Mesenchymal stem cell (in vitro differentiated cells and primary cell): ENCODE data around the gene FNDC5.
A peak's percentile ranks its signal among the peaks of the same experiment; 100 is the strongest.

Experiments used
- DNase-seq: peaks from one replicate; pipeline ENCODE4 v3.0.0-alpha.2; 2013
- H2AFZ ChIP-seq: one replicate; pipeline ENCODE4 v1.6.1; 2013; ENCODE audit warnings: low read depth, mild to moderate bottlenecking, control low read depth, inconsistent platforms, low read length, moderate library complexity
- H2AK5ac ChIP-seq: 2 replicates; pipeline ENCODE4 v1.6.1; 2013; ENCODE audit warnings: low read length, moderate library complexity, mild to moderate bottlenecking, inconsistent platforms; ENCODE audit not compliant: severe bottlenecking
- H2BK120ac ChIP-seq: one replicate; pipeline ENCODE4 v1.6.1; 2013; ENCODE audit warnings: low read depth, mild to moderate bottlenecking, inconsistent platforms, low read length, moderate library complexity
- H2BK12ac ChIP-seq, 2 experiments: one replicate each; pipeline ENCODE4 v1.6.1; 2013; ENCODE audit warnings: inconsistent platforms in 2 of 2, low read length in 2 of 2, mild to moderate bottlenecking in 2 of 2, moderate library complexity in 2 of 2, control low read depth in 1 of 2
- H2BK15ac ChIP-seq: one replicate; pipeline ENCODE4 v1.6.1; 2013; ENCODE audit warnings: mild to moderate bottlenecking, low read depth, inconsistent platforms; ENCODE audit not compliant: poor library complexity, severe bottlenecking
- H2BK5ac ChIP-seq: 2 replicates; pipeline ENCODE4 v1.6.1; 2013; ENCODE audit warnings: low read depth, mild to moderate bottlenecking, low read length, control low read depth, inconsistent platforms; ENCODE audit not compliant: poor library complexity, severe bottlenecking
- H3K14ac ChIP-seq, 2 experiments: one replicate each; pipeline ENCODE4 v1.6.1; 2013; ENCODE audit warnings: inconsistent platforms in 2 of 2, low read length in 2 of 2, control low read depth in 1 of 2, mild to moderate bottlenecking in 1 of 2, moderate library complexity in 1 of 2
- H3K18ac ChIP-seq, 2 experiments: one replicate each; pipeline ENCODE4 v1.6.1; 2013; ENCODE audit warnings: inconsistent platforms in 2 of 2, low read length in 2 of 2, control low read depth in 1 of 2, low read depth in 1 of 2, mild to moderate bottlenecking in 1 of 2
- H3K23ac ChIP-seq, 2 experiments: one replicate each; pipeline ENCODE4 v1.6.1; 2013; ENCODE audit warnings: inconsistent platforms in 2 of 2, low read length in 2 of 2, mild to moderate bottlenecking in 2 of 2, moderate library complexity in 2 of 2, control low read depth in 1 of 2
- H3K27ac ChIP-seq: 2 replicates; pipeline ENCODE4 v1.5.1; 2013; ENCODE audit warnings: mild to moderate bottlenecking, moderate library complexity, low read length, control low read depth, inconsistent platforms; ENCODE audit not compliant: poor library complexity, severe bottlenecking
- H3K27me3 ChIP-seq, 2 experiments: 2 replicates each; pipeline versions ENCODE4 v1.6.1 to v1.7.0; 2013; ENCODE audit warnings: low read length in 2 of 2, mild to moderate bottlenecking in 2 of 2, moderate library complexity in 2 of 2, control low read depth in 1 of 2, inconsistent platforms in 1 of 2; ENCODE audit not compliant: control insufficient read depth in 1 of 2, insufficient read depth in 1 of 2
- H3K36me3 ChIP-seq, 2 experiments: 2 replicates each; pipeline versions ENCODE4 v1.6.1 to v1.7.0; 2013; ENCODE audit warnings: low read length in 2 of 2, control low read depth in 1 of 2, inconsistent platforms in 1 of 2, low read depth in 1 of 2, mild to moderate bottlenecking in 1 of 2; ENCODE audit not compliant: insufficient read depth in 2 of 2, control insufficient read depth in 1 of 2
- H3K4ac ChIP-seq, 2 experiments: one replicate each; pipeline ENCODE4 v1.6.1; 2013; ENCODE audit warnings: inconsistent platforms in 2 of 2, low read length in 2 of 2, mild to moderate bottlenecking in 2 of 2, moderate library complexity in 2 of 2, control low read depth in 1 of 2, low read depth in 1 of 2
- H3K4me1 ChIP-seq: 2 replicates; pipeline ENCODE4 v1.6.1; 2013; ENCODE audit warnings: low read depth, low read length, control low read depth; ENCODE audit not compliant: control insufficient read depth, insufficient read depth
- H3K4me2 ChIP-seq: 2 replicates; pipeline ENCODE4 v1.6.1; 2013; ENCODE audit warnings: low read length, mild to moderate bottlenecking, inconsistent platforms; ENCODE audit not compliant: poor library complexity, severe bottlenecking
- H3K4me3 ChIP-seq, 2 experiments: 2 replicates each; pipeline versions ENCODE4 v1.5.1 to v1.7.0; 2013; ENCODE audit warnings: low read length in 2 of 2, mild to moderate bottlenecking in 2 of 2, control low read depth in 1 of 2, low read depth in 1 of 2; ENCODE audit not compliant: insufficient read depth in 1 of 2
- H3K79me1 ChIP-seq: replicated peaks from 2 replicates; pipeline ENCODE4 v1.6.1; 2013; ENCODE audit warnings: mild to moderate bottlenecking, control low read depth, low read length, inconsistent platforms; ENCODE audit not compliant: poor library complexity, severe bottlenecking
- H3K9ac ChIP-seq: 2 replicates; pipeline ENCODE4 v1.7.0; 2013; ENCODE audit warnings: mild to moderate bottlenecking, low read length, moderate library complexity
- H3K9me3 ChIP-seq: 2 replicates; pipeline ENCODE4 v1.7.0; 2013; ENCODE audit warnings: mild to moderate bottlenecking, low read length; ENCODE audit not compliant: control insufficient read depth
- H4K8ac ChIP-seq: one replicate; pipeline ENCODE4 v1.6.1; 2013; ENCODE audit warnings: inconsistent platforms, mild to moderate bottlenecking, low read length, moderate library complexity
- H4K91ac ChIP-seq: one replicate; pipeline ENCODE4 v1.6.1; 2013; ENCODE audit warnings: mild to moderate bottlenecking, low read length, inconsistent platforms
- WGBS: methylation state at CpG from one replicate; pipeline ENCODE4 v1.1.7; 2013; ENCODE audit warnings: mixed read lengths; 5-methylcytosine and 5-hydroxymethylcytosine counted together

The FNDC5 gene

GRCh38 chr1:32817159-32817814, 53.4 kb downstream of the FNDC5 start, which contains the start of the genes S100PBP and YARS1:
TSS of gene S100PBP (plus strand) at chr1:32817653. CDS start at chr1:32826100, 8,447 bp downstream.
TSS of gene YARS1 (minus strand) at chr1:32817358. CDS start at chr1:32817244, 114 bp downstream.
- peaks cover 10% of the 10 kb centered on the region for H3K4me1 ChIP-seq
- H3K9me3 ChIP-seq: no peaks in the 10 kb centered on the region
- H3K14ac ChIP-seq: peak within 1 kb of the TSS; percentile 56 to 57
- H2AK5ac ChIP-seq: peak within 1 kb of the TSS; percentile 93
- peak within 1 kb of the TSS in 1 of 2 experiments; percentile 32 for H3K23ac ChIP-seq
- peak within 1 kb of the TSS; percentile 98 for H3K9ac ChIP-seq
- peak within 1 kb of the TSS; percentile 87 for H2BK15ac ChIP-seq
- H2BK12ac ChIP-seq: peak within 1 kb of the TSS; percentile 67 to 77
- H2BK120ac ChIP-seq: peak within 1 kb of the TSS; percentile 79
- H2AFZ ChIP-seq: peak within 1 kb of the TSS; percentile 66
- H4K91ac ChIP-seq: peak within 1 kb of the TSS; percentile 97
- peak within 1 kb of the TSS; percentile 91 for H4K8ac ChIP-seq
- H3K27me3 ChIP-seq: no peaks in the 10 kb centered on the region
- H3K27ac ChIP-seq: peak within 1 kb of the TSS; percentile 90
- H3K18ac ChIP-seq: peak within 1 kb of the TSS; percentile 91 to 93
- H3K36me3 ChIP-seq: peaks cover 3 to 6% of the 10 kb centered on the region in 2 experiments
- H3K4me3 ChIP-seq: peak within 1 kb of the TSS; percentile 90 to 96
- peaks cover 5% of the 10 kb centered on the region for H3K79me1 ChIP-seq
- H2BK5ac ChIP-seq: peak within 1 kb of the TSS; percentile 94
- 0% methylated on average over 36 of the region's 55 CpGs for WGBS
- DNase-seq: peak; percentile 99
- peak within 1 kb of the TSS; percentile 92 to 99 for H3K4ac ChIP-seq
- peak within 1 kb of the TSS; percentile 77 for H3K4me2 ChIP-seq

- Histone ChIP-seq H2BK12ac (peak overlapping the region; percentile 67 to 77), H3K27ac (peak overlapping the region; percentile 90), H2BK120ac (peak overlapping the region; percentile 79), H3K79me1 (peaks cover 7% of the 10 kb centered on the region), H3K18ac (peak overlapping the region; percentile 73 to 80), H4K8ac (peak overlapping the region; percentile 84), H3K4ac (peak overlapping the region; percentile 73 to 77), H3K9ac (peak overlapping the region; percentile 98), H2AK5ac (peak overlapping the region; percentile 93), H3K27me3 (no peaks in the 10 kb centered on the region), H3K4me2 (peak overlapping the region; percentile 64), H2BK15ac (peak overlapping the region; percentile 87), H3K14ac (peak overlapping the region; percentile 19 to 57), H3K9me3 (no peaks in the 10 kb centered on the region), H3K4me1 (peaks cover 10% of the 10 kb centered on the region), H4K91ac (peak overlapping the region; percentile 91), H3K36me3 (peaks cover 3 to 6% of the 10 kb centered on the region in 2 experiments), H3K4me3 (peak overlapping the region; percentile 86 to 90), H2BK5ac (peak overlapping the region; percentile 93), H3K23ac (peak overlapping the region in 1 of 2 experiments; percentile 32), H2AFZ (peak overlapping the region; percentile 66)
- 0% methylated on average over 15 of the region's 15 CpGs for WGBS
- no peak for DNase-seq
These were observed 54.0 kb downstream of the FNDC5 start for GRCh38 chr1:32816676-32817158.

GRCh38 chr1:32813941-32814739, 56.6 kb downstream of the FNDC5 start:
- Histone ChIP-seq H3K36me3 (peaks cover 12 to 24% of the 10 kb centered on the region in 2 experiments), H2BK15ac (no peak overlapping the region), H4K91ac (no peak overlapping the region), H2BK12ac (no peak overlapping the region), H3K4me3 (peak overlapping the region in 1 of 2 experiments; percentile 39), H3K4me1 (peaks cover 8% of the 10 kb centered on the region), H2BK5ac (no peak overlapping the region), H3K14ac (no peak overlapping the region), H3K9ac (peak overlapping the region; percentile 33), H3K4me2 (no peak overlapping the region), H2AK5ac (no peak overlapping the region), H3K4ac (no peak overlapping the region), H4K8ac (no peak overlapping the region), H2AFZ (no peak overlapping the region), H3K27ac (no peak overlapping the region), H3K27me3 (no peaks in the 10 kb centered on the region), H2BK120ac (no peak overlapping the region), H3K79me1 (peaks cover 10% of the 10 kb centered on the region), H3K9me3 (no peaks in the 10 kb centered on the region), H3K23ac (no peak overlapping the region), H3K18ac (no peak overlapping the region)
- 79% methylated on average over 11 of the region's 11 CpGs for WGBS
- DNase-seq: peak; percentile 34
